ENCODE data around the gene MDFIC. TPM values are rescaled to one million over a fixed set of nuclear protein-coding genes. Genes with fewer than 3 reads are reported as not detected.

The MDFIC gene
- total RNA-seq, 2 experiments from 2014 or later: 25.9 to 27.1 TPM

DNA sequence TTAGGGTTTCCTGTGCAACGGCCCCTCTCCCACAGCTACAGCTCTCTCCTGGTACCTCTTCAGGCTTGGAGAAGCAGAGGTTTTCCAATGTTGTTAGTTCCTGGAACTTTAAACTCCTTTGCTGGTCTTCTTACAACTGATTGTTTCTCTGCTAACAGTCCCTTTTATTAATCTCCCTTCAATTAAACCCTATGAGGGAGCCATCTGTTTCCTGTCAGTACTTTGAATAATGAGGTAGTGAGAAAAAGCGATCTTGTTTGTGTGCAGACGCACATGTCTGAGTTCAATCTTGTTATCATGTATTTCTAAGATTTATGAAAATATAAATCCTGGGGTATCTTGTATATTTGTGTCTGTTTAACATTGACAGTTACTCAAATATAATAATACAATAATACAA is 102.4 kb downstream of the MDFIC start:
- H3K36me3 ChIP-seq (ENCODE audit: insufficient read depth, low read length): no peaks in the 10 kb centered on the region
- H3K9me3 ChIP-seq (ENCODE audit: control insufficient read depth in 1 of 2, insufficient read depth in 1 of 2, low read length in 2 of 2): no peaks in the 10 kb centered on the region
- intact Hi-C loops (cut with DNase I, micrococcal nuclease): no loop called here
- H3K4me1 Mint-ChIP-seq (ENCODE audit: low read depth): peaks cover 27% of the 10 kb centered on the region
- no peaks in the 10 kb centered on the region for H3K27me3 ChIP-seq (ENCODE audit: control insufficient read depth in 1 of 2, insufficient read depth in 2 of 2, low read length in 2 of 2)
- H3K27me3 Mint-ChIP-seq: no peaks in the 10 kb centered on the region
- DNase-seq (no peak), ATAC-seq (ENCODE audit: poor library complexity) (no peak)
- H3K27ac ChIP-seq (ENCODE audit: low read depth in 1 of 2, low read length in 2 of 2): no peak overlapping the region
- H3K4me1 ChIP-seq (ENCODE audit: insufficient read depth, low read length): peaks cover 9% of the 10 kb centered on the region
- TF ChIP-seq, protein P1, sequence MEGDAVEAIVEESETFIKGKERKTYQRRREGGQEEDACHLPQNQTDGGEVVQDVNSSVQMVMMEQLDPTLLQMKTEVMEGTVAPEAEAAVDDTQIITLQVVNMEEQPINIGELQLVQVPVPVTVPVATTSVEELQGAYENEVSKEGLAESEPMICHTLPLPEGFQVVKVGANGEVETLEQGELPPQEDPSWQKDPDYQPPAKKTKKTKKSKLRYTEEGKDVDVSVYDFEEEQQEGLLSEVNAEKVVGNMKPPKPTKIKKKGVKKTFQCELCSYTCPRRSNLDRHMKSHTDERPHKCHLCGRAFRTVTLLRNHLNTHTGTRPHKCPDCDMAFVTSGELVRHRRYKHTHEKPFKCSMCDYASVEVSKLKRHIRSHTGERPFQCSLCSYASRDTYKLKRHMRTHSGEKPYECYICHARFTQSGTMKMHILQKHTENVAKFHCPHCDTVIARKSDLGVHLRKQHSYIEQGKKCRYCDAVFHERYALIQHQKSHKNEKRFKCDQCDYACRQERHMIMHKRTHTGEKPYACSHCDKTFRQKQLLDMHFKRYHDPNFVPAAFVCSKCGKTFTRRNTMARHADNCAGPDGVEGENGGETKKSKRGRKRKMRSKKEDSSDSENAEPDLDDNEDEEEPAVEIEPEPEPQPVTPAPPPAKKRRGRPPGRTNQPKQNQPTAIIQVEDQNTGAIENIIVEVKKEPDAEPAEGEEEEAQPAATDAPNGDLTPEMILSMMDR (IDR thresholded peaks at IDR 0.05): no peak
- ChIA-PET CTCF (no interaction called here), POLR2A (interaction anchor here (2.3 kb wide), 1 partner anchor 15 kb away, joined by 5 read pairs; no protein-coding TSS in a partner anchor)
- peak overlapping the region; percentile 42 for H3K4me3 Mint-ChIP-seq
- H3K36me3 Mint-ChIP-seq (ENCODE audit: low read depth): no peaks in the 10 kb centered on the region
- H3K4me3 ChIP-seq (ENCODE audit: low read length): no peak overlapping the region
- H3K9me3 Mint-ChIP-seq: no peaks in the 10 kb centered on the region
- no peak overlapping the region for H3K27ac Mint-ChIP-seq

DNA sequence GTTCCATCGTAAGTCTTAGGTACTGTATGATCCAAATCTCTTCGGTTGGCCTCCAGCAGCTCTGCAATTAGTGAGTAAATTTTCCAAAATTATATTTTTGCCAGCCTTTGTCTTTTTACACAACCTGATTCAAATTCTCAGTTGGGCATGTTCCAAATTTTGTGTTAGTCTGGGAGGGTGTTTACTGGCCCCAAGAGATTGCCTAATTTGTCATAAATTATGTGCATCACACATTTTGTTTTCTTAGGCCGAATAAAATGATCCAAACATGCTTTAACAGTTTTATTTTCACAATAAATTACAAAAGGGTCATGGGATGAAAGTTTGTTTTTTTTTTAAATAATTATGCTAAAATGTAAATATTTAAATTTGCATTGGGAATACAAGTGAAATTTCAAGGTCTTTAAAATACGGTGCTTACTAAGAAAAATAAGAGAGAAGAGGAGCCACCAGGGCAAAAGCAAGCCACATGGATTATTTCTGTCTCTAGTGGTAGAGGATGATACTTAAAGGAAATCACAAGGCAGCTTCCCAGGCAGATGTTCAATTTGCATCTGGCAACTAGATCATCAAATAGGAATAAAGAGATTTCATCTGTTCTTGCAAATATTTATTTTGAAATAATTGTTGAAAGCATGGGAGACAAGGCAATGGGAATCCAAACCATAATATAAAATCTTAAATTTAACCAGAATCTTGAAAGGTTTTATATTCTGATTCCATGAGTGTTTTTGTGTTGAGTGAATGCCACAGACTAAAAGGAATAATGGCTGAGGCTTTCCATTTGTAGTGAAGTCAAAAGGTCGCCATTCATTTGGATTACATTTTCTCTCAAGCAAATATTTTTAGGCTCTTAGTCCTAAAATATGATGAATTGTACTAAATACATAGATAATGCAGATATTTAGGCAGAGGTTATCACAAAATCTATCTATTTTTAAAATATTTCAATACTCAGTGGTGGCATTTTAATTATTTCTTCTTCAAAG is 111.1 kb downstream of the MDFIC start:
- intact Hi-C loops (cut with DNase I, micrococcal nuclease): no loop called here
- no peaks in the 10 kb centered on the region for H3K4me1 Mint-ChIP-seq (ENCODE audit: low read depth)
- no peaks in the 10 kb centered on the region for H3K36me3 Mint-ChIP-seq (ENCODE audit: low read depth)
- CTCF ChIA-PET: no interaction called here
- Histone ChIP-seq H3K36me3 (ENCODE audit: insufficient read depth, low read length) (no peaks in the 10 kb centered on the region), H3K4me1 (ENCODE audit: insufficient read depth, low read length) (no peaks in the 10 kb centered on the region), H3K27ac (ENCODE audit: low read depth in 1 of 2, low read length in 2 of 2) (no peak overlapping the region), H3K9me3 (ENCODE audit: control insufficient read depth in 1 of 2, insufficient read depth in 1 of 2, low read length in 2 of 2) (no peaks in the 10 kb centered on the region), H3K4me3 (ENCODE audit: low read length) (no peak overlapping the region), H3K27me3 (ENCODE audit: control insufficient read depth in 1 of 2, insufficient read depth in 2 of 2, low read length in 2 of 2) (no peaks in the 10 kb centered on the region)
- no peak overlapping the region for H3K27ac Mint-ChIP-seq
- ATAC-seq (ENCODE audit: poor library complexity): no peak
- no peak for DNase-seq
- POLR2A ChIA-PET: no interaction called here
- no peaks in the 10 kb centered on the region for H3K9me3 Mint-ChIP-seq
- no peaks in the 10 kb centered on the region for H3K27me3 Mint-ChIP-seq
- TF ChIP-seq, protein P1 (IDR thresholded peaks at IDR 0.05): no peak
- H3K4me3 Mint-ChIP-seq: no peak overlapping the region

DNA sequence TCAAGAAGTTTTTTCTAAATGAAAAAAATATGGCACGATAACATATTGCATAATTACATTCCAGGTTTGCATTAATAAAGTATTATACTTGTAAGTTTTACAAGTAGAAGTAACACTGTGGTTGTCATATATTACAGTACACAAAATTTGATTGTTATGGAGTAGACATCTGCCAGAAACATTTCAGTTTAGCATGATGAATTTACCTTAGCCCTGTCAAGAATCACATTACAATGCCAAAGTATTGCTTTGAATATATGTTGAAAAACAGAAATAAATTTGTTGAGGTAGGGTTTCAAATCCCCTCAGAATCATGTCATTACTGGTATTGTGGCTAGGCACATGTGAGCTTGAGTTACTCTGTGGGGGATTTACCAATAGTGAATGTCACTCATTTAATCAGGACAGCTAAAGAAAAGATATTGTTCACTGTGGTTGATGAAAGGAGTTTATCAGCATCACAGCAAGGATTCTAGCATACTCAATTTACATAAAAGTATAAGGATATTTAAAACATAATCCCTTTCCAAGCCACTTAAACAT is 112.1 kb downstream of the MDFIC start:
- Mint-ChIP-seq H3K27me3 (no peaks in the 10 kb centered on the region), H3K36me3 (ENCODE audit: low read depth) (no peaks in the 10 kb centered on the region), H3K9me3 (no peaks in the 10 kb centered on the region), H3K27ac (no peak overlapping the region), H3K4me1 (ENCODE audit: low read depth) (no peaks in the 10 kb centered on the region), H3K4me3 (no peak overlapping the region)
- no peak for DNase-seq
- no peaks in the 10 kb centered on the region for H3K4me1 ChIP-seq (ENCODE audit: insufficient read depth, low read length)
- H3K4me3 ChIP-seq (ENCODE audit: low read length): no peak overlapping the region
- no peak for ATAC-seq (ENCODE audit: poor library complexity)
- TF ChIP-seq, protein P1 (IDR thresholded peaks at IDR 0.05): no peak
- H3K27ac ChIP-seq (ENCODE audit: low read depth in 1 of 2, low read length in 2 of 2): no peak overlapping the region
- no peaks in the 10 kb centered on the region for H3K27me3 ChIP-seq (ENCODE audit: control insufficient read depth in 1 of 2, insufficient read depth in 2 of 2, low read length in 2 of 2)
- intact Hi-C loops (cut with DNase I, micrococcal nuclease): no loop called here
- ChIA-PET POLR2A (no interaction called here), CTCF (no interaction called here)
- H3K36me3 ChIP-seq (ENCODE audit: insufficient read depth, low read length): no peaks in the 10 kb centered on the region
- no peaks in the 10 kb centered on the region for H3K9me3 ChIP-seq (ENCODE audit: control insufficient read depth in 1 of 2, insufficient read depth in 1 of 2, low read length in 2 of 2)

Measured in CD4-positive, alpha-beta T cell (primary cell).